GM18909 (cell line): Measurements from ENCODE around the gene KNDC1.
"Not testable (repeated sequence)": the region's sequence is repeated elsewhere in the genome, so short reads cannot be mapped to it uniquely, and the experiment has no call there.

Experiments
- ATAC-seq: cut with Tn5 transposase; IDR thresholded peaks from one replicate; pipeline ENCODE4 v1.9.1; 2021; ENCODE audit warnings: mild to moderate bottlenecking; ENCODE audit not compliant: unreplicated experiment, poor library complexity

The KNDC1 gene

GRCh38 chr10:133174689-133175263, 14.8 kb downstream of the KNDC1 start:
- no peak for ATAC-seq

GRCh38 chr10:133175624-133176023, 15.6 kb downstream of the KNDC1 start:
- not testable (repeated sequence) for ATAC-seq

- ATAC-seq: no peak
Measured at GRCh38 chr10:133176546-133176945, 16.5 kb downstream of the KNDC1 start.

- no peak for ATAC-seq
Measured at GRCh38 chr10:133177380-133178157, 17.6 kb downstream of the KNDC1 start.

GRCh38 chr10:133178357-133179127, 18.5 kb downstream of the KNDC1 start:
- ATAC-seq: no peak

GRCh38 chr10:133179128-133179520, 19.1 kb downstream of the KNDC1 start:
- no peak for ATAC-seq

- no peak for ATAC-seq
Measured at GRCh38 chr10:133179651-133180050, 19.6 kb downstream of the KNDC1 start.

GRCh38 chr10:133180192-133180964, 20.4 kb downstream of the KNDC1 start:
- no peak for ATAC-seq

GRCh38 chr10:133180965-133181639, 21.1 kb downstream of the KNDC1 start:
- no peak for ATAC-seq

GRCh38 chr10:133182190-133182589, 22.2 kb downstream of the KNDC1 start:
- no peak for ATAC-seq

- ATAC-seq: no peak
Measured at GRCh38 chr10:133182791-133183645, 23.0 kb downstream of the KNDC1 start.

- ATAC-seq: no peak
Measured at GRCh38 chr10:133183646-133184378, 23.8 kb downstream of the KNDC1 start.

- no peak for ATAC-seq
Measured at GRCh38 chr10:133184591-133185244, 24.7 kb downstream of the KNDC1 start.

- ATAC-seq: no peak
Measured at GRCh38 chr10:133185421-133185820, 25.4 kb downstream of the KNDC1 start.

GRCh38 chr10:133185916-133186315, 25.9 kb downstream of the KNDC1 start:
- no peak for ATAC-seq

GRCh38 chr10:133186416-133187090, 26.5 kb downstream of the KNDC1 start:
- no peak for ATAC-seq
